ENCODE results near the gene IKZF2.

The IKZF2 gene

DNA sequence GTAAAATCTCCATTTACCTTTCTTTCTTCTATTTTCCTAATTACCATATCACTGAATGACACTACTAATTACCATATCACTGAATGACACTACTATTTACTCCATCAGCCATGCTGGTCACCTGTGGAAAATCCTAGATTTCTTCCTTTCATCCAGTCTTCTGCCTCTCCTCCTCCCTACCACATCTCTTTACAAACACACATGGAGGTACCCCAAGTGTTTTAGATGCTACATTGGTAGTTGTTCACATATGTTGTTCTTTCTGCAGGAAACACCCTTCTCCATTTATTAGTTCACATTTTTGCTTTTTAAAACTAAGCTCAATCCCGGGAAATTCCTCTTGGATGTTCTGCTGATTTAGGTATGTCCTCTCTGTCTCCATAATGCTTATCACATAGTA lies 134.0 kb downstream of the IKZF2 start:
- no peak overlapping the region for H3K27ac ChIP-seq (ENCODE audit: low read depth, low read length)
- H2AFZ ChIP-seq (ENCODE audit: low read length, unreplicated experiment) = no peak overlapping the region
- peaks cover 35% of the 10 kb centered on the region for H3K36me3 ChIP-seq (ENCODE audit: insufficient read depth, low read length)

DNA sequence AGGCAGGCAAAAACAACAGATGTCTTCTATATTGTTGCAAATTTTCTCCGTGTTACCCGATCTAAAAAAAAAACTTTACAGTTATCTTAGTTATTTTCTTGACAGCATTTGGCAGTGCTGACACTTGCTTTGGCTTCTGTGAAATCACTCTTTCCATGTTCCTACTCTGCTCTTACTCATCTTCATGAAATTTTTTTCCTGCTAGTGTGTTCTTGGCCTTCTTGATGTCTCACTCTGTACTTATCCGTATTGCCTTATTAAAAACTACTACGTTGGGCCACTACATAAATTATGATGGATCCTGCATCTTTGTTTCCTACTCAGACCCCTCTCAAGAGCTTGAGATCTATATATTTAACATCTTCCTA lies 134.4 kb downstream of the IKZF2 start:
- Histone ChIP-seq H3K79me2 (ENCODE audit: control insufficient read depth, insufficient read depth, low read length, unreplicated experiment) (no peaks in the 10 kb centered on the region), H3K4me1 (ENCODE audit: control insufficient read depth, insufficient read depth, low read length, unreplicated experiment) (peaks cover 7% of the 10 kb centered on the region), H3K4me3 (ENCODE audit: low read depth, low read length) (no peak overlapping the region), H3K27me3 (ENCODE audit: insufficient read depth, low read length) (no peaks in the 10 kb centered on the region), H3K36me3 (ENCODE audit: insufficient read depth, low read length) (peaks cover 35% of the 10 kb centered on the region), H2AFZ (ENCODE audit: low read length, unreplicated experiment) (no peak overlapping the region), H3K27ac (ENCODE audit: low read depth, low read length) (no peak overlapping the region)

More for the DNA sequence above, 134.0 kb downstream of the IKZF2 start:
- Histone ChIP-seq H3K27me3 (ENCODE audit: insufficient read depth, low read length) (no peaks in the 10 kb centered on the region), H3K4me3 (ENCODE audit: low read depth, low read length) (no peak overlapping the region), H3K79me2 (ENCODE audit: control insufficient read depth, insufficient read depth, low read length, unreplicated experiment) (no peaks in the 10 kb centered on the region), H3K4me1 (ENCODE audit: control insufficient read depth, insufficient read depth, low read length, unreplicated experiment) (peaks cover 11% of the 10 kb centered on the region)

DNA sequence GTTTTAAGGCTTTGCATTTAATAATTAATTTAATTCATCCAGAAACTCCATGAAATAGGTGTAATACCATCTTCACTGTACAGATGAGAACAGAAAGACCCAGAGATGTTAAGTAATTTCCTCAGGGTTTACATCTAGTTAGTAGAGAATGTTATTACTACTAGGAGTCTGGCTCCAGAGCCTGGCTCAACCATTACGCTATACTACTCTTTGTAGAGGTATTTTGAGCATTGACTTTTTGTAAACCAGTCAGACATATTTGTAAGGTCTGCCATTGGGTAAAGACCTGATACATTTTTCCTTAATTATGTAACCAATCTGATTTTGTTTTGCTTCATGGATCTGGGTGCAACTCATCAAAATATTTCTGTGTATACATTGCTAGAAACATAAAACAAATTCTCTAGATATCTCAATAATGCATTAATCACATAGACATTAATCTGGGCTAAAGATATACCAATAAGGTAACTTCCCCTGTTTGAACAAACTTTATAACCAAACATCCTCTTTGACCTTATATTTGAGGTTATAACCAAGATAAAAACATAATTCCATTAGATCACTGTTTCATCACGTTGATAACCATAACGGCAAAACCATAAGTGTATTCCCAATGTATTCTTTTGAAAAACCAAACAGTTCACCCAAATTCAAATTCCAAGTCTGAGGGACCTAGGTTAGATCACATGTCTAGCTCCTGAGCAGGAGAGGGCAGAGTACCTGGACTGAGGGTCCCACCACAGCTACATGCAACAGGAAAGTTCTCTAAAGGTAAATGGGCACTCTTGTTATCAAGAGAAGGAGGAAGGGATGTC lies 135.0 kb downstream of the IKZF2 start:
- H3K4me3 ChIP-seq (ENCODE audit: low read depth, low read length) = no peak overlapping the region
- H2AFZ ChIP-seq (ENCODE audit: low read length, unreplicated experiment) = no peak overlapping the region
- H3K27ac ChIP-seq (ENCODE audit: low read depth, low read length) = no peak overlapping the region
- H3K27me3 ChIP-seq (ENCODE audit: insufficient read depth, low read length) = no peaks in the 10 kb centered on the region
- peaks cover 1% of the 10 kb centered on the region for H3K4me1 ChIP-seq (ENCODE audit: control insufficient read depth, insufficient read depth, low read length, unreplicated experiment)
- no peaks in the 10 kb centered on the region for H3K79me2 ChIP-seq (ENCODE audit: control insufficient read depth, insufficient read depth, low read length, unreplicated experiment)
- H3K36me3 ChIP-seq (ENCODE audit: insufficient read depth, low read length) = peaks cover 29% of the 10 kb centered on the region

DNA sequence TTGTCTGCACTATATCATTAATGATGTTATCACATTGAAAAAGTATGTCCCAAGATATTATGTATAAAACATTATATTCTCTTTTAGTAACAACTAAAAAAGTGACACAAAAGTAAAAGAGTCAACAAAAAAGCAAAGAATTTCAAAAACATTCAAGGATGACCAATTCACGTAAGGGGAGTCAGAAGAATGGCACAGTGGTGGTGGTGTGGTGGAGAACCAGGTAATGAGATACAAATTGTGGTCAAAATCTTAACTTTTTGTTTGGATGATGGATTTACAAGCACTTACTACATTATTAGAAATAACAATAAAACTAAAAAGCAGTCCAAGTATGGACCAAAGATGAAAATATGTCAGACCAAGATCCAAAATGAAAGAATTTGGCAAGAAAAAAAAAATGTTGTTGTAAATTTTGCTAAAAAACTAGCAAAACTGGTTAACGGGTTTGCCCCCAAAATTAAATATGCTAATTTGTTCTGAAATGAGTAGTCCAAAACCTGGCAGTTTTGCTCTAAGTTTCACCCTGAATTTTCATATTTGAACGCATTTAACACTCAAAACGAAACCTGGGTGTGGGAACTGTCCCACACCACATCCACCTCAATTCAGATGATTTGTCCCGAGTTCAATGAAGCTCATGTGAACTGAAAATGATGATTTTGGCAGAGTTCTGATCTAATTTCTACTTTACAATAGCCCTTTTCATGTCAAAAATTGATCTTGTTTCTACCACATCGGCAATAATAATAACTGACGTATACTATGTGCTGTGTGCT lies 135.8 kb downstream of the IKZF2 start:
- no peak overlapping the region for H3K4me3 ChIP-seq (ENCODE audit: low read depth, low read length)
- H2AFZ ChIP-seq (ENCODE audit: low read length, unreplicated experiment) = no peak overlapping the region
- H3K4me1 ChIP-seq (ENCODE audit: control insufficient read depth, insufficient read depth, low read length, unreplicated experiment) = no peaks in the 10 kb centered on the region
- peaks cover 33% of the 10 kb centered on the region for H3K36me3 ChIP-seq (ENCODE audit: insufficient read depth, low read length)
- no peaks in the 10 kb centered on the region for H3K79me2 ChIP-seq (ENCODE audit: control insufficient read depth, insufficient read depth, low read length, unreplicated experiment)
- no peaks in the 10 kb centered on the region for H3K27me3 ChIP-seq (ENCODE audit: insufficient read depth, low read length)
- no peak overlapping the region for H3K27ac ChIP-seq (ENCODE audit: low read depth, low read length)

DNA sequence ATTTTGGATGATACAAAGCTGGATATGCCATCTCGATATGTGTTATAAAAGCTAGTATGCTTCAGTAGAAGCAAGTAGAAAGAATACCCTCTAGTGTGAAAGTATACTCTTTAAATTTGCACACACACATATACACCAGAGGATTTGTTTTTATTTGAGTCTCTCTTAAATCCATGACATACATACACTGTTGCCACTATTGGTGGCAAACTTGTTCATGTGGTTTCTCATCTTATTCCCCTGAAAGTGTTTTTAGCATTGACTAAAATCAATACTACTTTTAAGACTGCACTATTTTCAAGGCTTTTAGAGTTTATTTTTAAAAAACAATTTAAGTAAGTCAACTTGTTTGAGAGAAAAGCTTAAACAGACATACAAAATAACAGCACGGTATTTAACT lies 137.4 kb downstream of the IKZF2 start:
- H3K4me1 ChIP-seq (ENCODE audit: control insufficient read depth, insufficient read depth, low read length, unreplicated experiment) = no peaks in the 10 kb centered on the region
- no peaks in the 10 kb centered on the region for H3K27me3 ChIP-seq (ENCODE audit: insufficient read depth, low read length)
- H3K36me3 ChIP-seq (ENCODE audit: insufficient read depth, low read length) = peaks cover 23% of the 10 kb centered on the region
- H3K4me3 ChIP-seq (ENCODE audit: low read depth, low read length) = no peak overlapping the region
- H3K27ac ChIP-seq (ENCODE audit: low read depth, low read length) = no peak overlapping the region
- H3K79me2 ChIP-seq (ENCODE audit: control insufficient read depth, insufficient read depth, low read length, unreplicated experiment) = no peaks in the 10 kb centered on the region
- H2AFZ ChIP-seq (ENCODE audit: low read length, unreplicated experiment) = no peak overlapping the region

DNA sequence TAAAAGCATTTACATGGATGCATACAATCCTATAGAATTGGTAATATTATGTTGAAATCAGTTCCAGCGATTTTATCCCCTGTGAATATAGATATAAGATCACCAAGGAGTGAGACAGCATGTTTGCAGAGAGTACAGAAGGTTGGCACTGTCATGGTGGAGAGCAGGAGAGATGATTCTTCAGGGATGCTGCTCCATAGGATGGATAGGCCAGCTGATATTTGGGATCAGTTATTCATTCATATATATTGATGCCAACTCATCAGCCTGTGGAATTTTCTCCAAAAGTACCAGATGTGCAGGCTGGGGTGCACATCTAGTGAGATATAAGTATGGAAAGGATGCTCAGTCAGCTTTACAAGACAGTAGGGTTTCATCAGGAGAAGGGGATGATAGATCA lies 139.9 kb downstream of the IKZF2 start:
- H3K27me3 ChIP-seq (ENCODE audit: insufficient read depth, low read length) = no peaks in the 10 kb centered on the region
- no peaks in the 10 kb centered on the region for H3K79me2 ChIP-seq (ENCODE audit: control insufficient read depth, insufficient read depth, low read length, unreplicated experiment)
- no peak overlapping the region for H3K27ac ChIP-seq (ENCODE audit: low read depth, low read length)
- no peak overlapping the region for H3K4me3 ChIP-seq (ENCODE audit: low read depth, low read length)
- no peaks in the 10 kb centered on the region for H3K4me1 ChIP-seq (ENCODE audit: control insufficient read depth, insufficient read depth, low read length, unreplicated experiment)
- H3K36me3 ChIP-seq (ENCODE audit: insufficient read depth, low read length) = peaks cover 25% of the 10 kb centered on the region
- no peak overlapping the region for H2AFZ ChIP-seq (ENCODE audit: low read length, unreplicated experiment)

DNA sequence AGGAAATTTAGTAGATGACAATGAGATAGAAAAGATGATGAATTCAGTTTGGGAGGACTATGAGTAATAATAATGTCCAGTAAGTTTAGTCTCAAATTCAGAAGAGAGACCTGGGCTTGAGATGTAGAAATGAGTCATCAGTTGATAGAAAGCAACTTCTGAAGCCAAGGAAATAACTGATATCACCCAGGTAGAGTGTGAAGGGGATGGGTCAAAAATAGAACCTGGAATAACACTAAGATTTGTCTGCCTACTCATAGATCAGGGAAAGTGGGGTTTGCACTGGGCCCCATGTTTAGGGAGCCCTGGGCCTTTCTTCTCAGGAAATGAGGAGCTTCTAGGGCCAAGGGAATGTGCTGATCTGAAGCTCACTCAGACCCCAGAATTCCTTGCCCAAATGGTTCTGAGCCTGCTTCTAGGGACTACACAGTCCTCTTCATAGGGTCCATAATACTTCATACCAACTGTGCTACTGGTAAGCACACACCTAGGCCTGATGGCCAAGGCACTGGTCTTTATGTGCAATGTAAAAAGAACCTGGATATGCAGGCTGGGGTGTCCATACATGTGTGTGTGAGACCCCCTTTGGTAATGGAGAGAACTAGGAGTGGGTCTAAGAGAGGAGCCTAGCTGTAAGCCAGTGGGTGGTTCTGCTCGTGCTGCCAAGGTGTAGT lies 141.2 kb downstream of the IKZF2 start:
- no peaks in the 10 kb centered on the region for H3K27me3 ChIP-seq (ENCODE audit: insufficient read depth, low read length)
- H3K27ac ChIP-seq (ENCODE audit: low read depth, low read length) = no peak overlapping the region
- H3K79me2 ChIP-seq (ENCODE audit: control insufficient read depth, insufficient read depth, low read length, unreplicated experiment) = no peaks in the 10 kb centered on the region
- no peak overlapping the region for H2AFZ ChIP-seq (ENCODE audit: low read length, unreplicated experiment)
- H3K4me3 ChIP-seq (ENCODE audit: low read depth, low read length) = no peak overlapping the region
- no peaks in the 10 kb centered on the region for H3K4me1 ChIP-seq (ENCODE audit: control insufficient read depth, insufficient read depth, low read length, unreplicated experiment)
- peaks cover 22% of the 10 kb centered on the region; the same call in 1 of the 2 replicates for H3K36me3 ChIP-seq (ENCODE audit: insufficient read depth, low read length)

DNA sequence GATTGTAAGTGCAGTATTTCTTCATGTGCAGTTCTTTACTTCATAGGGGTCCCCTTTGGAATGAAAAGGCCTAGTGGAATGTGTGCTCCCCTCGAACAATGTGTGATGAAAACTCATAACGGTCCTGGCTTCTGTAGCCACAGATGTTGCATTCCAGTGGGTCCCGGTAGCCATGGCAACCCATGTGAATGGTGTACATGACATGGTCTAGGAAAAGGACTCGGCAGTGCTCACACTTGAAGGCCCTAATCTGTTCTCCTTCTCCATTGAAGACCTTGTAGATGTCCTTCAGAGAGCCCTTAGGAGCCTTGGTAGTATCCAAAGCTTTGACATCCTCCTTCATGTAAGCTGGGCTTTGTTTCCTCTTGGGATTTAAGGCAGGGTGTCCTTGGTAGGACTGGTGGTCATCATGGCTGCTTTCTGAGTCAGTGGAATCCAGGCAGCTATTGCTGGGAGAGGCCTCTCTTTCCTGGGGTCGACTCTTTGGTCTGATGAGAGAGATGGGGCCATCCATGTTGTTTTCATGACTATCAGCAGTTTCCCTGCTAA lies 144.0 kb downstream of the IKZF2 start:
- H3K27me3 ChIP-seq (ENCODE audit: insufficient read depth, low read length) = no peaks in the 10 kb centered on the region
- H3K27ac ChIP-seq (ENCODE audit: low read depth, low read length) = no peak overlapping the region
- H2AFZ ChIP-seq (ENCODE audit: low read length, unreplicated experiment) = no peak overlapping the region
- H3K4me1 ChIP-seq (ENCODE audit: control insufficient read depth, insufficient read depth, low read length, unreplicated experiment) = peaks cover 15% of the 10 kb centered on the region
- no peak overlapping the region for H3K4me3 ChIP-seq (ENCODE audit: low read depth, low read length)
- no peaks in the 10 kb centered on the region for H3K79me2 ChIP-seq (ENCODE audit: control insufficient read depth, insufficient read depth, low read length, unreplicated experiment)
- H3K36me3 ChIP-seq (ENCODE audit: insufficient read depth, low read length) = peaks cover 28% of the 10 kb centered on the region

DNA sequence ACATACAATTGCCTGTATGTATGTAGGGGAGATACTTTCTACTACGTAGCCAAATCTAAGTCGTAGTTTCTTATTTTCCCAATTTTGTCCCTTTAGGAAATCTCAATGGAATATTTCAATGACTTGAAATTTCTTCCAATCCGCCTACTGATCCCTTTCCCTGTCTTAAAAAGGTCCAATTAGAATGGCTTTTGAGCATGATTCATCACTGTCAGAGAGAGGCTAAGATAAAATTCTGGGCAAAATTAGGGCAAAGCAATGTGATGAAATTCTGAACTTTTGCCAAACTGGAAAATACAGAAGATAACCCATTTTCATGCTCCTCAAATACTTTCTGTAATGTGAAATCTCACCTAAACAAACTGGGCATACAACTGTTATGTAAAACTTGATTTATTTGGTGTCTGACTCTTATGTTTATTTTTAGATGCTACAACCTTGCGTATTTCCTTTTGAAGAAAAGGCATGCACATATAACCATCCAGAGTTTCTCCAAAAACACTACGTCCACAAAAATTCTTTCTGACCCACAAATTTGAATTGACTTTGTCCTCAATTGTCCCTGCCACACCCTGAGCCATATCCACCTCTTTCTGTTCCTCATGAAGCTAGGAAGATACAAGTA lies 147.1 kb downstream of the IKZF2 start:
- Histone ChIP-seq H3K27me3 (ENCODE audit: insufficient read depth, low read length) (no peaks in the 10 kb centered on the region), H3K79me2 (ENCODE audit: control insufficient read depth, insufficient read depth, low read length, unreplicated experiment) (no peaks in the 10 kb centered on the region), H3K4me3 (ENCODE audit: low read depth, low read length) (no peak overlapping the region), H3K4me1 (ENCODE audit: control insufficient read depth, insufficient read depth, low read length, unreplicated experiment) (peaks cover 39% of the 10 kb centered on the region), H3K27ac (ENCODE audit: low read depth, low read length) (no peak overlapping the region), H3K36me3 (ENCODE audit: insufficient read depth, low read length) (peaks cover 22% of the 10 kb centered on the region), H2AFZ (ENCODE audit: low read length, unreplicated experiment) (no peak overlapping the region)

DNA sequence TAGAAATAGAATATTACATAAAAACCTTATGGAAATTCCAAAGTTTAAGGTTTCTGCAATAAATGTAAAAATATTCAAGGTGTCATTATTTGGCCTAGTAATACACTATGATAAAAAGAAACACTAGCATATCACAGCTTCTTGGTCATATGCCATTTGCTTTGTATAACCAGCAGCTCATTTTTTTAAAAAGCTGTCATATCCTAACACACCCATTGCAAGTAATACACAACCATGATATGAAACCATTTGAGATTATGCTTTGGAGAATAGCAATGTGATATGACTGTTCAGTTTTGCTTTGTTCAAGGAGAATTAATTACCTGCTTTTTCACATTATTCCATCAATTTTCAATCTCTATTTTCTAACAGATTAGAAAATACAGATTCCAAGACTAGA lies 149.0 kb downstream of the IKZF2 start:
- H2AFZ ChIP-seq (ENCODE audit: low read length, unreplicated experiment) = no peak overlapping the region

More for the DNA sequence above, 149.0 kb downstream of the IKZF2 start:
- no peaks in the 10 kb centered on the region for H3K27me3 ChIP-seq (ENCODE audit: insufficient read depth, low read length)
- H3K27ac ChIP-seq (ENCODE audit: low read depth, low read length) = no peak overlapping the region
- no peak overlapping the region for H3K4me3 ChIP-seq (ENCODE audit: low read depth, low read length)
- peaks cover 18% of the 10 kb centered on the region for H3K36me3 ChIP-seq (ENCODE audit: insufficient read depth, low read length)
- H3K4me1 ChIP-seq (ENCODE audit: control insufficient read depth, insufficient read depth, low read length, unreplicated experiment) = peaks cover 48% of the 10 kb centered on the region
- H3K79me2 ChIP-seq (ENCODE audit: control insufficient read depth, insufficient read depth, low read length, unreplicated experiment) = no peaks in the 10 kb centered on the region
